DOHH2 (cell line): Measurements from ENCODE around the gene MPI.
"Not testable (repeated sequence)": the region's sequence is repeated elsewhere in the genome, so short reads cannot be mapped to it uniquely, and the experiment has no call there.

Experiments
- H3F3A ChIP-seq: fragments of 200-600 bp; sonication (generic), shearing (Covaris generic); 2 replicates; pipeline ENCODE4 v1.6.0; 2016; ENCODE audit warnings: antibody characterized with exemption, mild to moderate bottlenecking; ENCODE audit not compliant: control insufficient read depth, insufficient read depth
- H3K27ac ChIP-seq: fragments of 200-600 bp; sonication (generic); 2 replicates; pipeline ENCODE4 v1.5.1; 2014; ENCODE audit warnings: low read depth, mild to moderate bottlenecking, low read length, moderate library complexity
- H3K27me3 ChIP-seq: fragments of 200-600 bp; sonication (generic); 2 replicates; pipeline ENCODE4 v1.6.1; 2014; ENCODE audit warnings: mild to moderate bottlenecking, low read length, mixed read lengths; ENCODE audit not compliant: control insufficient read depth
- H3K36me3 ChIP-seq: fragments of 200-600 bp; sonication (generic); 2 replicates; pipeline ENCODE4 v1.6.1; 2014; ENCODE audit warnings: mild to moderate bottlenecking, low read length, moderate library complexity, mixed read lengths; ENCODE audit not compliant: control insufficient read depth
- H3K4me1 ChIP-seq: fragments of 200-600 bp; sonication (generic); 2 replicates; pipeline ENCODE4 v1.6.1; 2014; ENCODE audit warnings: mild to moderate bottlenecking, low read length, mixed read lengths; ENCODE audit not compliant: control insufficient read depth
- H3K4me2 ChIP-seq: fragments of 200-600 bp; sonication (generic); 2 replicates; pipeline ENCODE4 v1.6.0; 2014; ENCODE audit warnings: mild to moderate bottlenecking, low read length, moderate library complexity
- H3K4me3 ChIP-seq: fragments of 200-600 bp; sonication (generic); 2 replicates; pipeline ENCODE4 v1.5.1; 2014; ENCODE audit warnings: mild to moderate bottlenecking, low read length, mixed read lengths
- H3K79me2 ChIP-seq: fragments of 200-600 bp; sonication (generic); 2 replicates; pipeline ENCODE4 v1.6.1; 2014; ENCODE audit warnings: mild to moderate bottlenecking, low read length, mixed read lengths; ENCODE audit not compliant: control insufficient read depth
- H3K9me2 ChIP-seq: fragments of 200-600 bp; sonication (generic); replicated peaks from 2 replicates; pipeline ENCODE4 v1.6.1; 2014; ENCODE audit warnings: mild to moderate bottlenecking, low read length, mixed read lengths; ENCODE audit not compliant: control insufficient read depth
- H3K9me3 ChIP-seq: fragments of 200-600 bp; sonication (generic); 2 replicates; pipeline ENCODE4 v1.6.1; 2014; ENCODE audit warnings: antibody characterized with exemption, low read length, mixed read lengths; ENCODE audit not compliant: control insufficient read depth, insufficient read depth
- H4K20me1 ChIP-seq: fragments of 200-600 bp; sonication (generic); 2 replicates; pipeline ENCODE4 v1.6.0; 2014; ENCODE audit warnings: low read depth, mild to moderate bottlenecking, antibody characterized with exemption, low read length, moderate library complexity; ENCODE audit not compliant: control insufficient read depth, insufficient read depth
- CTCF ChIP-seq: fragments of 200-600 bp; sonication (generic); IDR thresholded peaks from one replicate; pipeline ENCODE4 v1.5.1; 2014; ENCODE audit warnings: antibody characterized with exemption, mild to moderate bottlenecking, low read depth, low read length; ENCODE audit not compliant: poor library complexity, severe bottlenecking
- EZH2phosphoT487 ChIP-seq: fragments of 200-600 bp; sonication (generic); IDR thresholded peaks from 2 replicates; pipeline ENCODE4 v1.6.1; 2017; ENCODE audit warnings: borderline replicate concordance, mild to moderate bottlenecking, antibody characterized with exemption, low read length, moderate library complexity, mixed read lengths

The MPI gene

GRCh38 chr15:74893627-74894026, 3.8 kb downstream of the MPI start:
- Histone ChIP-seq H3K4me1 (peaks cover 27% of the 10 kb centered on the region), H3K4me2 (no peak overlapping the region), H3K27me3 (no peaks in the 10 kb centered on the region), H3K4me3 (no peak overlapping the region), H3K27ac (no peak overlapping the region), H3K36me3 (peaks cover 55% of the 10 kb centered on the region), H3K9me3 (no peaks in the 10 kb centered on the region), H3F3A (0 out of 2 replicates have a peak, but pooled peaks cover 3% of the 10 kb centered on the region), H4K20me1 (no peaks in the 10 kb centered on the region), H3K9me2 (no peaks in the 10 kb centered on the region), H3K79me2 (peaks cover 14% of the 10 kb centered on the region)
- TF ChIP-seq CTCF (no peak), EZH2phosphoT487 (no peak)

- Histone ChIP-seq H3K4me1 (peaks cover 25% of the 10 kb centered on the region), H3K36me3 (peaks cover 62% of the 10 kb centered on the region), H3K79me2 (peaks cover 14% of the 10 kb centered on the region)
- not testable (repeated sequence) for H4K20me1 ChIP-seq, H3K27ac ChIP-seq, H3K9me2 ChIP-seq, H3F3A ChIP-seq, H3K4me2 ChIP-seq, H3K4me3 ChIP-seq, H3K9me3 ChIP-seq, H3K27me3 ChIP-seq
These were observed 4.5 kb downstream of the MPI start for GRCh38 chr15:74894383-74894782.

GRCh38 chr15:74895830-74896229, 6.0 kb downstream of the MPI start:
- peaks cover 5% of the 10 kb centered on the region for H3K79me2 ChIP-seq
- no peak overlapping the region for H3K4me3 ChIP-seq
- no peak overlapping the region for H3K4me2 ChIP-seq
- TF ChIP-seq EZH2phosphoT487 (no peak), CTCF (no peak)
- H3K4me1 ChIP-seq, result peaks cover 16% of the 10 kb centered on the region
- H3F3A ChIP-seq, result peaks cover 6% of the 10 kb centered on the region; the same call in 1 of the 2 replicates
- no peak overlapping the region for H3K27ac ChIP-seq
- H3K9me2 ChIP-seq, result no peaks in the 10 kb centered on the region
- peaks cover 75% of the 10 kb centered on the region for H3K36me3 ChIP-seq
- no peaks in the 10 kb centered on the region for H3K9me3 ChIP-seq
- no peaks in the 10 kb centered on the region for H4K20me1 ChIP-seq
- H3K27me3 ChIP-seq, result no peaks in the 10 kb centered on the region

GRCh38 chr15:74896316-74896715, 6.5 kb downstream of the MPI start:
- no peaks in the 10 kb centered on the region for H3K9me2 ChIP-seq
- peaks cover 14% of the 10 kb centered on the region for H3K4me1 ChIP-seq
- no peaks in the 10 kb centered on the region for H4K20me1 ChIP-seq
- no peaks in the 10 kb centered on the region for H3K9me3 ChIP-seq
- no peak overlapping the region for H3K27ac ChIP-seq
- H3F3A ChIP-seq, result peaks cover 6% of the 10 kb centered on the region; the same call in 1 of the 2 replicates
- peaks cover 2% of the 10 kb centered on the region; the same call in 1 of the 2 replicates for H3K79me2 ChIP-seq
- no peak overlapping the region for H3K4me2 ChIP-seq
- peaks cover 76% of the 10 kb centered on the region for H3K36me3 ChIP-seq
- H3K4me3 ChIP-seq, result no peak overlapping the region
- no peaks in the 10 kb centered on the region for H3K27me3 ChIP-seq
- no peak for TF ChIP-seq EZH2phosphoT487
- no peak for TF ChIP-seq CTCF
